Panc1 (cell line): ENCODE data around the gene ZNF184. TPM values are rescaled to one million over a fixed set of nuclear protein-coding genes. Genes with fewer than 3 reads are reported as not detected.
A peak's percentile ranks its signal among the peaks of the same experiment; 100 is the strongest.

ENCODE experiments used
- ATAC-seq: fragments of 200-7000 bp; cut with Tn5 transposase; 2 replicates; pipeline ENCODE4 v1.9.1; 2020; ENCODE audit warnings: mild to moderate bottlenecking, moderate library complexity
- BruUV-seq: library from RNA; stranded (reverse); fragments of 400-500 nt; replicated peaks from 2 replicates; lab custom pipeline; 2021; lab: Mats Ljungman, UMichigan
- CTCF ChIA-PET: fragments of 300-600 bp; sonication (Branson Sonifier 250); formaldehyde crosslinking; loops from one replicate; lab custom pipeline; 2022; ENCODE audit warnings: antibody characterized with exemption; lab: Charles Lee
- POLR2A ChIA-PET: fragments of 300-600 bp; sonication (Branson Sonifier 250); formaldehyde crosslinking; loops from one replicate; lab custom pipeline; 2022; ENCODE audit warnings: antibody characterized with exemption; lab: Charles Lee
- DNase-seq: peaks from one replicate; pipeline ENCODE4 v3.0.0-alpha.2; 2010; ENCODE audit warnings: low read depth, low spot score
- H3K27ac ChIP-seq: 2 replicates; pipeline ENCODE4 v1.5.1; 2011; ENCODE audit warnings: mild to moderate bottlenecking, low read length, inconsistent platforms
- H3K27me3 ChIP-seq: fragments of 200-500 bp; sonication (Bioruptor generic); 2 replicates; pipeline ENCODE4 v1.6.0; 2014; ENCODE audit warnings: low read length, inconsistent platforms; ENCODE audit not compliant: control insufficient read depth, insufficient read depth
- H3K36me3 ChIP-seq: fragments of 200-500 bp; sonication (Bioruptor generic); 2 replicates; pipeline ENCODE4 v1.5.1; 2014; ENCODE audit warnings: inconsistent platforms, mild to moderate bottlenecking, low read length, moderate library complexity; ENCODE audit not compliant: control insufficient read depth, insufficient read depth
- H3K4me1 ChIP-seq: 2 replicates; pipeline ENCODE4 v1.5.1; 2011; ENCODE audit warnings: inconsistent platforms, mild to moderate bottlenecking, low read length, moderate library complexity; ENCODE audit not compliant: control insufficient read depth, insufficient read depth
- H3K4me3 ChIP-seq, 2 experiments: 2 replicates each; pipeline ENCODE4 v1.5.1; 2011 to 2012; ENCODE audit warnings: low read depth in 2 of 2, low read length in 2 of 2, mild to moderate bottlenecking in 2 of 2, inconsistent platforms in 1 of 2, moderate library complexity in 1 of 2
- H3K9me3 ChIP-seq: fragments of 200-500 bp; sonication (Bioruptor generic); 2 replicates; pipeline ENCODE4 v1.5.1; 2014; ENCODE audit warnings: low read depth, mild to moderate bottlenecking, inconsistent platforms, low read length, moderate library complexity; ENCODE audit not compliant: control insufficient read depth, insufficient read depth
- POLR2AphosphoS5 ChIP-seq: IDR thresholded peaks from 2 replicates; pipeline ENCODE4 v1.6.1; 2012; ENCODE audit warnings: mild to moderate bottlenecking, low read depth, low read length, moderate library complexity
- SIN3A ChIP-seq: IDR thresholded peaks from 2 replicates; pipeline ENCODE4 v1.6.1; 2012; ENCODE audit warnings: low read depth, mild to moderate bottlenecking, low read length, moderate library complexity, borderline replicate concordance; ENCODE audit not compliant: insufficient read depth
- TCF7L2 ChIP-seq: IDR thresholded peaks from 2 replicates; pipeline ENCODE4 v1.6.1; 2011; ENCODE audit warnings: mild to moderate bottlenecking, low read depth, low read length, inconsistent platforms
- in situ Hi-C: cut with HindIII; loops from 2 replicates; pipeline ENCODE4 v1.10.0; 2016; ENCODE audit warnings: low sequenced_read_pairs, low pct_unique_long_range_greater_than_20kb
- intact Hi-C: fragments of 100-400 bp; cut with micrococcal nuclease; formaldehyde crosslinking; loops from one replicate; pipeline ENCODE4 v1.10.0; 2022; ENCODE audit not compliant: unreplicated experiment
- total RNA-seq: library from RNA; stranded (reverse); gene quantifications from one replicate; pipeline ENCODE4 v1.2.1, GENCODE V29; 2021; ENCODE audit not compliant: unreplicated experiment
- TF ChIP-seq, protein P1 (sequence below): fragments of 450-650 bp; IDR thresholded peaks from 2 replicates; pipeline ENCODE4 v1.5.1; 2017; ENCODE audit warnings: mild to moderate bottlenecking
- TF ChIP-seq, protein P2 (sequence below), 2 experiments: IDR thresholded peaks; 2 replicates each; pipeline ENCODE4 v1.6.1; 2011 to 2012; ENCODE audit warnings: low read depth in 2 of 2, control low read depth in 1 of 2, low read length in 1 of 2, mild to moderate bottlenecking in 1 of 2, moderate library complexity in 1 of 2; ENCODE audit not compliant: insufficient read depth in 1 of 2

The ZNF184 gene
- total RNA-seq, 1 experiment from 2014 or later = 7.8 TPM

DNA sequence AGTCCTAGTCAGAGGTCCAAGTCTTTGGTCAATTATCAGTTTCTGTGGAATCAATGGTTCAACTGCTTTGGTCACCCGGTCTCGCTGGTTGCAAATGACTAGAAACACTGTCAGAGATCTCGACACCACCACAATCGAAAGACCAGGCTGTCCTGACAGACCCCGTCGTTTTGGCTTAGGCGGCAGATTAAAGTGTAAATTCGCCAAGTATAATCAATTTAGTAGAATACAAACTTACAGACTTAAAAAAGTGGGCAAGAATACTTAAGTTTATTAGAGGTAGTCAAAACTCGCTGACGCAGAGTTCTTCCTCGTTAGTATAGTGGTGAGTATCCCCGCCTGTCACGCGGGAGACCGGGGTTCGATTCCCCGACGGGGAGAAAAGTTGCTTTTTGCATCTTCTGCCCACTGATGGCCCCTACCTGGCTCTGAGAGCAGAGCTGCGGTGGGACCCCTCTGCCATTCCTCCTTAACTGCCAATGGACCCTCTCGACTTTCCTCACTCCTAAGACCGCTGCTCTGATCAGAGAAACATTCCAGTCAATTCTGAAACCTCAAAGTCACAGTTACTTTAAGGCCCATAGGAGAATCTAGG is 30.6 kb upstream of the ZNF184 start:
- H3K36me3 ChIP-seq = no peaks in the 10 kb centered on the region
- ChIA-PET CTCF (interaction anchor here (0.6 kb wide), 1 partner anchor 106 kb away, joined by 10 read pairs; no protein-coding TSS in a partner anchor), POLR2A (no interaction called here)
- H3K9me3 ChIP-seq = no peaks in the 10 kb centered on the region
- TF ChIP-seq POLR2AphosphoS5 (no peak), TCF7L2 (no peak; the same call in 1 of the 2 replicates), SIN3A (no peak)
- TF ChIP-seq, protein P1, sequence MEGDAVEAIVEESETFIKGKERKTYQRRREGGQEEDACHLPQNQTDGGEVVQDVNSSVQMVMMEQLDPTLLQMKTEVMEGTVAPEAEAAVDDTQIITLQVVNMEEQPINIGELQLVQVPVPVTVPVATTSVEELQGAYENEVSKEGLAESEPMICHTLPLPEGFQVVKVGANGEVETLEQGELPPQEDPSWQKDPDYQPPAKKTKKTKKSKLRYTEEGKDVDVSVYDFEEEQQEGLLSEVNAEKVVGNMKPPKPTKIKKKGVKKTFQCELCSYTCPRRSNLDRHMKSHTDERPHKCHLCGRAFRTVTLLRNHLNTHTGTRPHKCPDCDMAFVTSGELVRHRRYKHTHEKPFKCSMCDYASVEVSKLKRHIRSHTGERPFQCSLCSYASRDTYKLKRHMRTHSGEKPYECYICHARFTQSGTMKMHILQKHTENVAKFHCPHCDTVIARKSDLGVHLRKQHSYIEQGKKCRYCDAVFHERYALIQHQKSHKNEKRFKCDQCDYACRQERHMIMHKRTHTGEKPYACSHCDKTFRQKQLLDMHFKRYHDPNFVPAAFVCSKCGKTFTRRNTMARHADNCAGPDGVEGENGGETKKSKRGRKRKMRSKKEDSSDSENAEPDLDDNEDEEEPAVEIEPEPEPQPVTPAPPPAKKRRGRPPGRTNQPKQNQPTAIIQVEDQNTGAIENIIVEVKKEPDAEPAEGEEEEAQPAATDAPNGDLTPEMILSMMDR = no peak
- TF ChIP-seq, protein P2, sequence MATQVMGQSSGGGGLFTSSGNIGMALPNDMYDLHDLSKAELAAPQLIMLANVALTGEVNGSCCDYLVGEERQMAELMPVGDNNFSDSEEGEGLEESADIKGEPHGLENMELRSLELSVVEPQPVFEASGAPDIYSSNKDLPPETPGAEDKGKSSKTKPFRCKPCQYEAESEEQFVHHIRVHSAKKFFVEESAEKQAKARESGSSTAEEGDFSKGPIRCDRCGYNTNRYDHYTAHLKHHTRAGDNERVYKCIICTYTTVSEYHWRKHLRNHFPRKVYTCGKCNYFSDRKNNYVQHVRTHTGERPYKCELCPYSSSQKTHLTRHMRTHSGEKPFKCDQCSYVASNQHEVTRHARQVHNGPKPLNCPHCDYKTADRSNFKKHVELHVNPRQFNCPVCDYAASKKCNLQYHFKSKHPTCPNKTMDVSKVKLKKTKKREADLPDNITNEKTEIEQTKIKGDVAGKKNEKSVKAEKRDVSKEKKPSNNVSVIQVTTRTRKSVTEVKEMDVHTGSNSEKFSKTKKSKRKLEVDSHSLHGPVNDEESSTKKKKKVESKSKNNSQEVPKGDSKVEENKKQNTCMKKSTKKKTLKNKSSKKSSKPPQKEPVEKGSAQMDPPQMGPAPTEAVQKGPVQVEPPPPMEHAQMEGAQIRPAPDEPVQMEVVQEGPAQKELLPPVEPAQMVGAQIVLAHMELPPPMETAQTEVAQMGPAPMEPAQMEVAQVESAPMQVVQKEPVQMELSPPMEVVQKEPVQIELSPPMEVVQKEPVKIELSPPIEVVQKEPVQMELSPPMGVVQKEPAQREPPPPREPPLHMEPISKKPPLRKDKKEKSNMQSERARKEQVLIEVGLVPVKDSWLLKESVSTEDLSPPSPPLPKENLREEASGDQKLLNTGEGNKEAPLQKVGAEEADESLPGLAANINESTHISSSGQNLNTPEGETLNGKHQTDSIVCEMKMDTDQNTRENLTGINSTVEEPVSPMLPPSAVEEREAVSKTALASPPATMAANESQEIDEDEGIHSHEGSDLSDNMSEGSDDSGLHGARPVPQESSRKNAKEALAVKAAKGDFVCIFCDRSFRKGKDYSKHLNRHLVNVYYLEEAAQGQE (IDR thresholded peaks at IDR 0.05; ENCODE audit: insufficient read depth in 1 of 2, low read depth in 2 of 2, low read length in 1 of 2) = no peak
- in situ Hi-C loops (no loop called here), intact Hi-C loops (loop anchor here (2.0 to 10.0 kb wide), 2 partner anchors 25 to 181 kb away; no protein-coding TSS in a partner anchor)
- peak overlapping the region; percentile 64 for H3K27ac ChIP-seq
- H3K4me3 ChIP-seq = peak overlapping the region; percentile 67 to 74
- DNase-seq (peak; percentile 88), ATAC-seq (peak; percentile 61)
- no TSS peak for BruUV-seq
- peaks cover 32% of the 10 kb centered on the region for H3K4me1 ChIP-seq
- peaks cover 2% of the 10 kb centered on the region; the same call in 1 of the 2 replicates for H3K27me3 ChIP-seq

DNA sequence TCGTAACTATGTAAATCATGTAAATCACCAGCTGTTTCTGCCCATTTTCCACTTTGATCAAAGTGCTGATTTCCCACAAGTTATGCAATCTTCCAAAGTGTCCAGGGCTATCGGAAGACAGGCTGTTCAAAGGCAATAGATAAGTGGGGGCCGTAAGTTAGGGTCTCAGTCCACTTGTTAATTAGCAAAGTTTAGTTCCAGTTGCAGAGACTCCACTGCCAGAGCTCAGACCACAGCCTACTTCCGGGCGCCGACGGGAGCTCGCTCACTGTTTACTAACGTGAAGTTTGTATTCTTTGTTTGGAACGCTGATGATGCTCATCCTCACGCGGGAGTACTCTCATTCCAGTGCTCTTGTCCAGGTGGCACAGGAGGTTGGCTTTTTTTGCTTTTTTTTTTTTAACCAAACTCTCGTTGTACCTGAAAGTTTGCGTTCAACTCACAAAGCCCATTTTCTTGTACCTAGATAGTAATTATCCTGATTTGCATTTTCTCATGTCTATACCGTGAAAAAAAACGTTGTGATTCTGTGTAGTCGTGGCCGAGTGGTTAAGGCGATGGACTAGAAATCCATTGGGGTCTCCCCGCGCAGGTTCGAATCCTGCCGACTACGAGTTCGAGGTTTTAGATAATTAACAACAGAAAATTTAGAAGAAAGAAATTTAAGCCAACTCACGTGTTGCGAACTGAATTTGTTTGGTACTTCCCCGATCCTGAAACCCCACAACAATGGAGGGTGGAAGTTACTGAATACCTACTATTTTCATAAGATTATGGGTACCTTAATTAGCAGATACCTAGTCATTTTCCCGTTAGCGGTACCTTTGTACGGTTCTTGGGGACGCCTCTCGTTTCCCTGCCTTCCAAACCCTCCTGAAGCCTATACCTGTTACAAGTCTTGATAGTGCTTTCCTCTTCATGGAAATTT is 29.9 kb upstream of the ZNF184 start:
- Histone ChIP-seq H3K4me3 (peak overlapping the region; percentile 67 to 74), H3K36me3 (no peaks in the 10 kb centered on the region), H3K27ac (peak overlapping the region; percentile 64), H3K4me1 (peaks cover 32% of the 10 kb centered on the region), H3K9me3 (no peaks in the 10 kb centered on the region), H3K27me3 (peaks cover 2% of the 10 kb centered on the region; the same call in 1 of the 2 replicates)
- DNase-seq (peak; percentile 90), ATAC-seq (peak; percentile 71)
- no peak; the same call in 1 of the 2 replicates for TF ChIP-seq POLR2AphosphoS5
- peak; percentile 66 for TF ChIP-seq TCF7L2
- in situ Hi-C loops (no loop called here), intact Hi-C loops (loop anchor here (2.0 to 10.0 kb wide), 2 partner anchors 24 to 182 kb away; no protein-coding TSS in a partner anchor)
- BruUV-seq = no TSS peak
- ChIA-PET POLR2A (interaction anchor here (0.5 kb wide), 1 partner anchor 289 kb away, joined by 3 read pairs; no protein-coding TSS in a partner anchor), CTCF (interaction anchor here (0.7 to 1.4 kb wide), 2 partner anchors 16 to 33 kb away, joined by 4 read pairs; no protein-coding TSS in a partner anchor)
